ENCODE measurements around the gene PITPNM3. TPM values are rescaled to one million over a fixed set of nuclear protein-coding genes. Genes with fewer than 3 reads are reported as not detected.

Gene PITPNM3
- total and polyA plus RNA-seq, 2 of the 13 experiments (the other 11 are each of a cell fraction or from before 2014, with no cell fraction given): 0.13 to 0.29 TPM

DNA sequence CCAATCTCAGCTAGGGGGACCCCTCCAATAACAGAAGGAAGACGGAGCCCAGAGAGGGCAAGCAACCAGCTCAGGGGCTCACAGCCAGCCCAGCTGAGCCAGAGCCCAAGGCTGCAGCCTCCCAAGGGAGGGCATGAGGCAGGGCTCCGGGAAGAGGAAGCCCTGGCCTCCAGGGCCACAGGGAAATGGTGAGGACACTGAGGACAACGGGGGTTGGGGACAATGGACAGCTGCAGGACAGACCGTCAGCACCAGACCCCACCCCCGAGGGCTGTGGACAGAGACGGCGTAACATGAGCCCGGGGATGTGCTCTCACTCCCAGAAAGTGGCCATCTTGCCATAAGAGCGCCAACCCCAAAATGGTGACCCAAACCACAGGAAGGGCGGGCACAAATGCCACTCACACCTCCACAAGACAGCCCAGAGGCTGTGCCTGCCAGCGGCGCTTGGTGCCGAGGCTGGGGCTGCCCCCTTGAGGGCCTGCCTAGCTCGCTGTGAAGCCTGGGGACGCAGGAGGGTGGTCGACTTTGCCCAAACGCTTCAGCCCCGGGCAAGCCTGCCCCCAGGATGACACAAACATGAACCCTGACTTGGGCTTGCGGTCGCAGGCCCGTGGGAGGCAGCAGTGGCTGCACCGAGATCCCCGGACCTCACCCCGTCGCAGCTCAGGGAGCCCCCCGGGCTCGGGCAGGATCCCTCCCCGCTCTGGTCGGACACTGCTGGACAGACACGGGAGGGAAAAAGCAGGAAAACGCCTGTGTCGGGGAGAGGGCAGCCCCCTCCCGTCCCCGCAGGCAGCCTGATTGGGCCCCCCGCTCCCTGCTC is 101.6 kb downstream of the PITPNM3 start (continued):
- TF ChIP-seq, protein P1, sequence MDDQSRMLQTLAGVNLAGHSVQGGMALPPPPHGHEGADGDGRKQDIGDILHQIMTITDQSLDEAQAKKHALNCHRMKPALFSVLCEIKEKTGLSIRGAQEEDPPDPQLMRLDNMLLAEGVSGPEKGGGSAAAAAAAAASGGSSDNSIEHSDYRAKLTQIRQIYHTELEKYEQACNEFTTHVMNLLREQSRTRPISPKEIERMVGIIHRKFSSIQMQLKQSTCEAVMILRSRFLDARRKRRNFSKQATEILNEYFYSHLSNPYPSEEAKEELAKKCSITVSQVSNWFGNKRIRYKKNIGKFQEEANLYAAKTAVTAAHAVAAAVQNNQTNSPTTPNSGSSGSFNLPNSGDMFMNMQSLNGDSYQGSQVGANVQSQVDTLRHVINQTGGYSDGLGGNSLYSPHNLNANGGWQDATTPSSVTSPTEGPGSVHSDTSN (CRISPR knock-in tag; IDR thresholded peaks at IDR 0.05; ENCODE audit: borderline replicate concordance): no peak
- TF ChIP-seq AGO2 (optimal IDR thresholded peaks at IDR 0.05; ENCODE audit: low read depth, low read length): peak; percentile 41

DNA sequence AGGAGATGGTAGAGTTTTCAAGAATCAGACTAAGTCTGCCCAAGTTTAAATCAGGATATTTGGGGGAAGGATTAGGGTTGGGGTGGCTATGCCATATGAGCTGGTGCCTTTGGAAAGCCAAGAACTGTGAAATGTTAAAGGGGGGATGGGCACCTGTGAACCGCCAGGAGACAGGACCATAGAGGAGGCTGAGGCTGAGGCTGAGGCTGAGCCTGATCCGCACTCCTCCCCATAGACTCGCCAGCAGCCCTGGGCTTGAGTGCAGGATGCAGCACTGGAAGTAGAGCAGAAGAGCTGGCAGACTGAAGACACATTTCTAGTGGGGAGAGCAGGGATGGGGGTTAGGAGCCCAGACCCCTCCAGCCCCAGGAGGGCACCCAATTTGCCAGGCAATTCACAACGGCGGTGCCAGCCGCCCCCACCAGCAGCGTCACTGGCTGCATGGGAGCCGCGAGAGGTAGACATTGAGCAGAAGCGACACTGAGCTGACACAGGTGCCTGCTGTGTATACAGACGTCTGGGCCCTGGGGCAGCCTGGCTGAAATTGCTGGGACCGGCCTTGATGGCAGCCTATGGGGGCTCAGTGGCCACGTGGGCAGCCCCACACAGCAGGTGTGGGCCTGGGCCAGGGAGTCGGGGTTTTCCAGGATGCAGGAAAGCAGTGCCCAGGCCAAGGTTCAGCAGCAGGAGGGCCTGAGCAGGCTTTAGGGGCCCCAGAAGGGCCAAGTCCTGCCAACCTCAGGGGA is 102.9 kb downstream of the PITPNM3 start:
- Histone ChIP-seq H2AFZ (ENCODE audit: low read length) (no peak overlapping the region), H3K27ac (ENCODE audit: extremely low read length, insufficient read depth, low read length) (no peak overlapping the region), H3K79me2 (ENCODE audit: insufficient read depth, low read length) (no peaks in the 10 kb centered on the region), H3K4me3 (replicated peaks in 1 of 3; ENCODE audit: insufficient read depth in 1 of 3, low read depth in 2 of 3, low read length in 3 of 3) (no peak overlapping the region), H3K4me1 (ENCODE audit: insufficient read depth, low read length) (peaks cover 34% of the 10 kb centered on the region), H3K27me3 (ENCODE audit: control insufficient read depth in 1 of 2, insufficient read depth in 2 of 2, low read length in 2 of 2) (peaks cover 0 to 1% of the 10 kb centered on the region in 2 experiments; a peak in 2 of 5 replicates), H3K4me2 (ENCODE audit: low read depth, low read length) (no peak overlapping the region), H3K9ac (ENCODE audit: insufficient read depth, low read depth, low read length) (no peak overlapping the region), H3K36me3 (replicated peaks in 1 of 2; ENCODE audit: control insufficient read depth in 1 of 2, insufficient read depth in 2 of 2, low read length in 2 of 2) (peaks cover 2 to 9% of the 10 kb centered on the region in 2 experiments; a peak in 1 of 5 replicates), H4K20me1 (ENCODE audit: insufficient read depth, low read length) (no peaks in the 10 kb centered on the region), H3K9me3 (ENCODE audit: low read length) (no peaks in the 10 kb centered on the region)
- ChIA-PET POLR2A (no interaction called here), CTCF (ENCODE audit: low intra/inter-chr PET ratio, low total read pairs) (no interaction called here)
- in situ Hi-C loops (cut with HindIII; ENCODE audit: extremely low pct_ligation_motif_present, low pct_unique_long_range_greater_than_20kb) (no loop called here), intact Hi-C loops (cut with micrococcal nuclease; ENCODE audit: unreplicated experiment) (no loop called here)
- TF ChIP-seq, protein P2, sequence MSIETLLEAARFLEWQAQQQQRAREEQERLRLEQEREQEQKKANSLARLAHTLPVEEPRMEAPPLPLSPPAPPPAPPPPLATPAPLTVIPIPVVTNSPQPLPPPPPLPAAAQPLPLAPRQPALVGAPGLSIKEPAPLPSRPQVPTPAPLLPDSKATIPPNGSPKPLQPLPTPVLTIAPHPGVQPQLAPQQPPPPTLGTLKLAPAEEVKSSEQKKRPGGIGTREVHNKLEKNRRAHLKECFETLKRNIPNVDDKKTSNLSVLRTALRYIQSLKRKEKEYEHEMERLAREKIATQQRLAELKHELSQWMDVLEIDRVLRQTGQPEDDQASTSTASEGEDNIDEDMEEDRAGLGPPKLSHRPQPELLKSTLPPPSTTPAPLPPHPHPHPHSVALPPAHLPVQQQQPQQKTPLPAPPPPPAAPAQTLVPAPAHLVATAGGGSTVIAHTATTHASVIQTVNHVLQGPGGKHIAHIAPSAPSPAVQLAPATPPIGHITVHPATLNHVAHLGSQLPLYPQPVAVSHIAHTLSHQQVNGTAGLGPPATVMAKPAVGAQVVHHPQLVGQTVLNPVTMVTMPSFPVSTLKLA (IDR thresholded peaks at IDR 0.05): peak; percentile 43; the same call in 1 of the 2 replicates
- TF ChIP-seq AGO2 (optimal IDR thresholded peaks at IDR 0.05; ENCODE audit: low read depth, low read length): peak; percentile 19
- TF ChIP-seq HNRNPL (IDR thresholded peaks at IDR 0.05; ENCODE audit: low read depth, low read length): 0 out of 2 replicates have a peak, but pooled peaks have one; percentile 17
- TF ChIP-seq ZNF724P (CRISPR knock-in tag; IDR thresholded peaks at IDR 0.05; ENCODE audit: borderline replicate concordance): no peak
- no peak; the same call in 2 of the 3 replicates for ATAC-seq
- FAIRE-seq: no peak
- BruUV-seq (replicated peaks): no TSS peak
- no peak for DNase-seq (ENCODE audit: low spot score)
- WGBS (ENCODE audit: low lambda C conversion rate): 56% methylated on average over 3 of the region's 14 CpGs

Data from HepG2 (cell line).